Liver (tissue), 9 donors: Measurements from ENCODE around the gene FUBP1. TPM values are rescaled to one million over a fixed set of nuclear protein-coding genes. Genes with fewer than 3 reads are reported as not detected.

Source experiments
- DNase-seq: peaks from one replicate; pipeline ENCODE4 v3.0.0-alpha.2; 2017; ENCODE audit warnings: low spot score
- H3K27ac ChIP-seq, 2 donors: one replicate each; pipeline ENCODE4 v1.7.0; 2013; ENCODE audit warnings: inconsistent platforms in 2 of 2, low read length in 2 of 2, control low read depth in 1 of 2, low read depth in 1 of 2, mild to moderate bottlenecking in 1 of 2
- H3K27me3 ChIP-seq, 4 donors: one replicate each; pipeline versions ENCODE4 v1.6.1 to v1.7.0; 2013; ENCODE audit warnings: low read length in 3 of 4, inconsistent platforms in 1 of 4, mild to moderate bottlenecking in 1 of 4, moderate library complexity in 1 of 4; ENCODE audit not compliant: control insufficient read depth in 4 of 4, insufficient read depth in 4 of 4
- H3K36me3 ChIP-seq, 4 donors: one replicate each; pipeline versions ENCODE4 v1.6.1 to v1.7.0; 2013; ENCODE audit warnings: low read length in 3 of 4, mild to moderate bottlenecking in 3 of 4, low read depth in 1 of 4, moderate library complexity in 1 of 4; ENCODE audit not compliant: control insufficient read depth in 4 of 4, insufficient read depth in 3 of 4
- H3K4me1 ChIP-seq, 4 donors: one replicate each; pipeline versions ENCODE4 v1.6.1 to v1.7.0; 2013; ENCODE audit warnings: low read length in 3 of 4, mild to moderate bottlenecking in 3 of 4, moderate library complexity in 1 of 4; ENCODE audit not compliant: control insufficient read depth in 4 of 4, insufficient read depth in 4 of 4
- H3K4me3 ChIP-seq, 3 donors: one replicate each; pipeline versions ENCODE4 v1.6.1 to v1.7.0; 2013; ENCODE audit warnings: low read length in 3 of 3, control low read depth in 1 of 3, low read depth in 1 of 3, mild to moderate bottlenecking in 1 of 3
- H3K9ac ChIP-seq, 2 donors: one replicate each; pipeline ENCODE4 v1.7.0; 2013; ENCODE audit warnings: low read length in 2 of 2, mild to moderate bottlenecking in 2 of 2, moderate library complexity in 2 of 2, control low read depth in 1 of 2, low read depth in 1 of 2
- H3K9me3 ChIP-seq, 4 donors: one replicate each; pipeline versions ENCODE4 v1.6.1 to v1.7.0; 2013; ENCODE audit warnings: low read length in 3 of 4; ENCODE audit not compliant: control insufficient read depth in 4 of 4
- EGR1 ChIP-seq, 2 donors: IDR thresholded peaks; 2 replicates each; pipeline ENCODE4 v1.6.1; 2016 to 2018; ENCODE audit warnings: antibody characterized with exemption in 2 of 2, low read depth in 2 of 2
- FOXA1 ChIP-seq: IDR thresholded peaks from 2 replicates; pipeline ENCODE4 v1.6.1; 2016; ENCODE audit warnings: antibody characterized with exemption
- FOXA2 ChIP-seq: IDR thresholded peaks from 2 replicates; pipeline ENCODE4 v1.6.1; 2016; ENCODE audit warnings: antibody characterized with exemption
- GABPA ChIP-seq, 2 donors: IDR thresholded peaks in 1 of 2; conservative IDR thresholded peaks in 1 of 2; 2 replicates each; pipeline ENCODE4 v1.6.1; 2016; ENCODE audit warnings: antibody characterized with exemption in 2 of 2, mild to moderate bottlenecking in 1 of 2, moderate library complexity in 1 of 2
- JUND ChIP-seq, 2 donors: IDR thresholded peaks; 2 replicates each; pipeline ENCODE4 v1.6.1; 2016; ENCODE audit warnings: antibody characterized with exemption in 2 of 2
- NR2F2 ChIP-seq: IDR thresholded peaks from 2 replicates; pipeline ENCODE4 v1.6.1; 2016; ENCODE audit warnings: antibody characterized with exemption
- RAD21 ChIP-seq, 2 donors: IDR thresholded peaks; 2 replicates each; pipeline ENCODE4 v1.6.1; 2016; ENCODE audit warnings: antibody characterized with exemption in 2 of 2, mild to moderate bottlenecking in 2 of 2
- RXRA ChIP-seq, 2 donors: IDR thresholded peaks; 2 replicates each; pipeline ENCODE4 v1.6.1; 2017 to 2018; ENCODE audit warnings: antibody characterized with exemption in 2 of 2, mild to moderate bottlenecking in 1 of 2
- TAF1 ChIP-seq: conservative IDR thresholded peaks from 2 replicates; pipeline ENCODE4 v1.6.1; 2016; ENCODE audit warnings: antibody characterized with exemption, mild to moderate bottlenecking
- YY1 ChIP-seq: IDR thresholded peaks from 2 replicates; pipeline ENCODE4 v1.6.1; 2016; ENCODE audit warnings: antibody characterized with exemption, mild to moderate bottlenecking
- WGBS: extraction: QIAGEN DNeasy Blood & Tissue Kit; methylation state at CpG from one replicate; pipeline ENCODE4 v1.1.7; 2013; 5-methylcytosine and 5-hydroxymethylcytosine counted together
- polyA plus RNA-seq, 2 donors: library from polyadenylated mRNA; stranded (reverse) in 1 of 2; unstranded in 1 of 2; fragments of 200-250 nt in 1 of 2; fragments of >200 nt in 1 of 2; fragmentation: Nextera tagmentation in 1 of 2; extraction: Ambion mirVana in 1 of 2; gene quantifications; one replicate each; pipeline versions ENCODE4 v1.2.1 to v1.2.3, GENCODE V29; 2013 to 2015
- total RNA-seq, 2 donors: library from RNA; depleted of rRNA; stranded (reverse); fragments of >200 nt; gene quantifications; one replicate each; pipeline ENCODE4 v1.2.3, GENCODE V29; 2014
- TF ChIP-seq, protein P1 (sequence below): fragments of 150-350 bp; IDR thresholded peaks from 2 replicates; pipeline ENCODE4 v1.5.1; 2017; ENCODE audit warnings: improper control_type of control experiment, low read depth, low read length; ENCODE audit not compliant: missing input control
- TF ChIP-seq, protein P2 (sequence below): IDR thresholded peaks from 2 replicates; pipeline ENCODE4 v1.6.1; 2016; ENCODE audit warnings: antibody characterized with exemption
- TF ChIP-seq, protein P3 (sequence below): IDR thresholded peaks from 2 replicates; pipeline ENCODE4 v1.6.1; 2016; ENCODE audit warnings: antibody characterized with exemption, mild to moderate bottlenecking
- TF ChIP-seq, protein P4 (sequence below): IDR thresholded peaks from 2 replicates; pipeline ENCODE4 v1.6.1; 2016; ENCODE audit warnings: antibody characterized with exemption
- TF ChIP-seq, protein P5 (sequence below): IDR thresholded peaks from 2 replicates; pipeline ENCODE4 v1.6.1; 2016; ENCODE audit warnings: antibody characterized with exemption
- donor health status: healthy.
- donor health status: healthy.
- donor health status: healthy.
- donor health status: healthy.
- donor health status: healthy.

Gene FUBP1
- total and polyA plus RNA-seq, 4 donors = 16.3 to 97.4 (median 47.2) TPM

DNA sequence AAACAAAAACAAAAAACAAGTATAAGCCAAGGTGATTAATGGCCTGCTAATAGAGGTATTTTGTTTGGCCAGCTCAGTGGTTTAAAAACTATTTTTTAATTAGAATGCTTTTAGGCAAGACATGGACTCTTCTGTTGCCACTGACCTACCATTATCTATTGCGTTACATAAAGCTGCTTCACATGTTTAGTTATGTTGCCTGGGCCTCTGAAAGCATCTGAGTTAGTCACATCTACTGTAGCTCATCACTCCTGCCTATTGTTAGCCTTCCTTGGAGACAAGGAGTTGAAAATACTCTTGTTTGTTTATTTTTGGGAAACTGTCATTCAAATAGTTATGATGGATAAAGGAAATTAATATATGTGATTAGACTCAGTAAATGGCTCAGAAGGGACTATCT is 40.2 kb upstream of the FUBP1 start:
- TF ChIP-seq, protein P1, sequence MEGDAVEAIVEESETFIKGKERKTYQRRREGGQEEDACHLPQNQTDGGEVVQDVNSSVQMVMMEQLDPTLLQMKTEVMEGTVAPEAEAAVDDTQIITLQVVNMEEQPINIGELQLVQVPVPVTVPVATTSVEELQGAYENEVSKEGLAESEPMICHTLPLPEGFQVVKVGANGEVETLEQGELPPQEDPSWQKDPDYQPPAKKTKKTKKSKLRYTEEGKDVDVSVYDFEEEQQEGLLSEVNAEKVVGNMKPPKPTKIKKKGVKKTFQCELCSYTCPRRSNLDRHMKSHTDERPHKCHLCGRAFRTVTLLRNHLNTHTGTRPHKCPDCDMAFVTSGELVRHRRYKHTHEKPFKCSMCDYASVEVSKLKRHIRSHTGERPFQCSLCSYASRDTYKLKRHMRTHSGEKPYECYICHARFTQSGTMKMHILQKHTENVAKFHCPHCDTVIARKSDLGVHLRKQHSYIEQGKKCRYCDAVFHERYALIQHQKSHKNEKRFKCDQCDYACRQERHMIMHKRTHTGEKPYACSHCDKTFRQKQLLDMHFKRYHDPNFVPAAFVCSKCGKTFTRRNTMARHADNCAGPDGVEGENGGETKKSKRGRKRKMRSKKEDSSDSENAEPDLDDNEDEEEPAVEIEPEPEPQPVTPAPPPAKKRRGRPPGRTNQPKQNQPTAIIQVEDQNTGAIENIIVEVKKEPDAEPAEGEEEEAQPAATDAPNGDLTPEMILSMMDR = no peak
- TF ChIP-seq GABPA (IDR thresholded peaks at IDR 0.05 in 1 of 2, conservative IDR thresholded peaks at IDR 0.05 in 1 of 2) (no peak), RXRA (IDR thresholded peaks at IDR 0.05) (no peak), JUND (IDR thresholded peaks at IDR 0.05) (no peak), FOXA1 (no peak), FOXA2 (no peak)
- TF ChIP-seq, protein P2, sequence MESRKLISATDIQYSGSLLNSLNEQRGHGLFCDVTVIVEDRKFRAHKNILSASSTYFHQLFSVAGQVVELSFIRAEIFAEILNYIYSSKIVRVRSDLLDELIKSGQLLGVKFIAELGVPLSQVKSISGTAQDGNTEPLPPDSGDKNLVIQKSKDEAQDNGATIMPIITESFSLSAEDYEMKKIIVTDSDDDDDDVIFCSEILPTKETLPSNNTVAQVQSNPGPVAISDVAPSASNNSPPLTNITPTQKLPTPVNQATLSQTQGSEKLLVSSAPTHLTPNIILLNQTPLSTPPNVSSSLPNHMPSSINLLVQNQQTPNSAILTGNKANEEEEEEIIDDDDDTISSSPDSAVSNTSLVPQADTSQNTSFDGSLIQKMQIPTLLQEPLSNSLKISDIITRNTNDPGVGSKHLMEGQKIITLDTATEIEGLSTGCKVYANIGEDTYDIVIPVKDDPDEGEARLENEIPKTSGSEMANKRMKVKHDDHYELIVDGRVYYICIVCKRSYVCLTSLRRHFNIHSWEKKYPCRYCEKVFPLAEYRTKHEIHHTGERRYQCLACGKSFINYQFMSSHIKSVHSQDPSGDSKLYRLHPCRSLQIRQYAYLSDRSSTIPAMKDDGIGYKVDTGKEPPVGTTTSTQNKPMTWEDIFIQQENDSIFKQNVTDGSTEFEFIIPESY = no peak
- TF ChIP-seq, protein P3, sequence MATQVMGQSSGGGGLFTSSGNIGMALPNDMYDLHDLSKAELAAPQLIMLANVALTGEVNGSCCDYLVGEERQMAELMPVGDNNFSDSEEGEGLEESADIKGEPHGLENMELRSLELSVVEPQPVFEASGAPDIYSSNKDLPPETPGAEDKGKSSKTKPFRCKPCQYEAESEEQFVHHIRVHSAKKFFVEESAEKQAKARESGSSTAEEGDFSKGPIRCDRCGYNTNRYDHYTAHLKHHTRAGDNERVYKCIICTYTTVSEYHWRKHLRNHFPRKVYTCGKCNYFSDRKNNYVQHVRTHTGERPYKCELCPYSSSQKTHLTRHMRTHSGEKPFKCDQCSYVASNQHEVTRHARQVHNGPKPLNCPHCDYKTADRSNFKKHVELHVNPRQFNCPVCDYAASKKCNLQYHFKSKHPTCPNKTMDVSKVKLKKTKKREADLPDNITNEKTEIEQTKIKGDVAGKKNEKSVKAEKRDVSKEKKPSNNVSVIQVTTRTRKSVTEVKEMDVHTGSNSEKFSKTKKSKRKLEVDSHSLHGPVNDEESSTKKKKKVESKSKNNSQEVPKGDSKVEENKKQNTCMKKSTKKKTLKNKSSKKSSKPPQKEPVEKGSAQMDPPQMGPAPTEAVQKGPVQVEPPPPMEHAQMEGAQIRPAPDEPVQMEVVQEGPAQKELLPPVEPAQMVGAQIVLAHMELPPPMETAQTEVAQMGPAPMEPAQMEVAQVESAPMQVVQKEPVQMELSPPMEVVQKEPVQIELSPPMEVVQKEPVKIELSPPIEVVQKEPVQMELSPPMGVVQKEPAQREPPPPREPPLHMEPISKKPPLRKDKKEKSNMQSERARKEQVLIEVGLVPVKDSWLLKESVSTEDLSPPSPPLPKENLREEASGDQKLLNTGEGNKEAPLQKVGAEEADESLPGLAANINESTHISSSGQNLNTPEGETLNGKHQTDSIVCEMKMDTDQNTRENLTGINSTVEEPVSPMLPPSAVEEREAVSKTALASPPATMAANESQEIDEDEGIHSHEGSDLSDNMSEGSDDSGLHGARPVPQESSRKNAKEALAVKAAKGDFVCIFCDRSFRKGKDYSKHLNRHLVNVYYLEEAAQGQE = no peak
- TF ChIP-seq, protein P4, sequence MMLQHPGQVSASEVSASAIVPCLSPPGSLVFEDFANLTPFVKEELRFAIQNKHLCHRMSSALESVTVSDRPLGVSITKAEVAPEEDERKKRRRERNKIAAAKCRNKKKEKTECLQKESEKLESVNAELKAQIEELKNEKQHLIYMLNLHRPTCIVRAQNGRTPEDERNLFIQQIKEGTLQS = no peak
- WGBS = 98% methylated on average over 1 of the region's 1 CpG

DNA sequence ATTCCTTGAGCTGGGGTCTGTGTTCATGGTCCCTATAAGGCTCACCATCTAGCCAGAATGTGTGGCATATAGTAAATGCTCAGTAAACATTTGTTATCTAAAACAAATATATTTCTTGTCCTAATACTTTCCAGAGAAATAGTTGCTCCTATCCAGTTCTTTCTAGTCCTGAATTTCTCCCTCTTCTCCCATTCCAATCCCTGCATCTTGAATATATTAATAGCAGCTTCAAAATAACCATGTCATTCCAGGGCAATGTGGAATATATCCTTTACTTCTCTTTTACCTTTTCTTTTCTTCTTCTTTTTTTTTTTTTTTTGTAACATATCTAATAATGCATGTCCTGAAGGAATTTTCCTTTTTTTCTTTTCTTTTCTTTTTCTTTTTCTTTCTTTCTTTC is 36.3 kb upstream of the FUBP1 start:
- Histone ChIP-seq H3K4me3 (no peak overlapping the region), H3K27me3 (no peaks in the 10 kb centered on the region), H3K27ac (no peak overlapping the region), H3K36me3 (peaks cover 2 to 13% (median 8%) of the 10 kb centered on the region in 4 donors), H3K9me3 (no peaks in the 10 kb centered on the region), H3K4me1 (no peaks in the 10 kb centered on the region), H3K9ac (no peak overlapping the region)
- DNase-seq = no peak
- TF ChIP-seq RXRA (IDR thresholded peaks at IDR 0.05) (no peak), GABPA (IDR thresholded peaks at IDR 0.05 in 1 of 2, conservative IDR thresholded peaks at IDR 0.05 in 1 of 2) (no peak), EGR1 (IDR thresholded peaks at IDR 0.05; ENCODE audit: low read depth in 2 of 2) (no peak), TAF1 (no peak), YY1 (no peak), FOXA2 (no peak), RAD21 (IDR thresholded peaks at IDR 0.05) (no peak), NR2F2 (no peak)
- TF ChIP-seq, protein P2 = no peak
- TF ChIP-seq, protein P5, sequence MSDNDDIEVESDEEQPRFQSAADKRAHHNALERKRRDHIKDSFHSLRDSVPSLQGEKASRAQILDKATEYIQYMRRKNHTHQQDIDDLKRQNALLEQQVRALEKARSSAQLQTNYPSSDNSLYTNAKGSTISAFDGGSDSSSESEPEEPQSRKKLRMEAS = no peak
- TF ChIP-seq, protein P3 = no peak
- TF ChIP-seq, protein P1 = no peak

More for the DNA sequence above, 40.2 kb upstream of the FUBP1 start:
- DNase-seq = no peak
- no peak overlapping the region for H3K9ac ChIP-seq
- H3K4me3 ChIP-seq = no peak overlapping the region
- H3K27me3 ChIP-seq = no peaks in the 10 kb centered on the region
- no peaks in the 10 kb centered on the region for H3K9me3 ChIP-seq
- peaks cover 2 to 8% (median 5%) of the 10 kb centered on the region in 4 donors for H3K36me3 ChIP-seq
- H3K27ac ChIP-seq = no peak overlapping the region
- no peaks in the 10 kb centered on the region for H3K4me1 ChIP-seq
